ENCODE results near the gene PRDM15.

PRDM15 gene

DNA sequence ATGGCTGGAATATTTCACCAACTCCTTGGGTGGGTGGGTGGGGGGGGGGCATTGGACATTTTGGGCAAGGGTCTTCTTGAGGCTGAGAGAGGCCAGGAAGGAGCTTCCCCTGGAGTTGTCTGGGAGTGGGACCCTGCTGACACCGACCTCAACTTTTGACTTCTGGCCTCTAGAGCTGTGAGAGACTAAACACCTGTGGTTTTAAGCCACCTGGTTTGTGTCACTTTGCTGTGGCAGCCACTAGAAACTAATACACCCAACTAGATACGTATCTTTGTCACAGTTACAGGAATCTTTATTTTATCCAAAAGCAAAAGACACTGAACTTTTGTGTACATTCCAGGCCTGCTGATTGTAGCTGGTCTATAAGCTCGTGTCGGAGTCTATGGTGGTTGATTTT, 102.4 kb downstream of the PRDM15 start:
- no peak for DNase-seq (ENCODE audit: low spot score in 2 of 2)

DNA sequence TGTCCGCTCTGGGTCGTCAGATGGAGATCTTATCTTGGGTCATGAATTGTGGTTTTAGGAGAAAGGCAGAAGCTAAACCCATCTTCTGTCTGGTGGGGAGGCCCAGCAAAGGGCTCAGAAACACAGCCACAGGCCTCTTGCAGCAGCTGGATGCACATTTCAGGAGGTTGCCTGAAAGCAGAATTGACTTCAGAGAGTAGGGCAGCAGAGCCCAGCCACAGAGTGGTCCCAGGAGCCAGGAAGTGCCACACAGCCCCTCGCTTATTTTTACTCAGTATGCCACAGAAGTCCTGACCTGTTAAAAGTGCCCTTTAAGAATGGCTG, 104.0 kb downstream of the PRDM15 start:
- peaks cover 82% of the 10 kb centered on the region for H3K27me3 Mint-ChIP-seq
- no peaks in the 10 kb centered on the region for H3K4me1 Mint-ChIP-seq
- H3K27ac Mint-ChIP-seq (ENCODE audit: low read depth) = no peak overlapping the region
- no peak for DNase-seq (ENCODE audit: low spot score in 2 of 2)
- H3K36me3 Mint-ChIP-seq (ENCODE audit: insufficient read depth) = no peaks in the 10 kb centered on the region
- no peak overlapping the region for H3K4me3 Mint-ChIP-seq
- no peaks in the 10 kb centered on the region for H3K9me3 Mint-ChIP-seq
- no peak for ATAC-seq (replicated peaks; ENCODE audit: extremely low read depth, poor library complexity, severe bottlenecking)

More for the DNA sequence above, 102.4 kb downstream of the PRDM15 start:
- Mint-ChIP-seq H3K36me3 (ENCODE audit: insufficient read depth) (no peaks in the 10 kb centered on the region), H3K9me3 (no peaks in the 10 kb centered on the region), H3K4me3 (no peak overlapping the region), H3K27ac (ENCODE audit: low read depth) (no peak overlapping the region), H3K4me1 (no peaks in the 10 kb centered on the region), H3K27me3 (peaks cover 80% of the 10 kb centered on the region)
- no peak for ATAC-seq (replicated peaks; ENCODE audit: extremely low read depth, poor library complexity, severe bottlenecking)

DNA sequence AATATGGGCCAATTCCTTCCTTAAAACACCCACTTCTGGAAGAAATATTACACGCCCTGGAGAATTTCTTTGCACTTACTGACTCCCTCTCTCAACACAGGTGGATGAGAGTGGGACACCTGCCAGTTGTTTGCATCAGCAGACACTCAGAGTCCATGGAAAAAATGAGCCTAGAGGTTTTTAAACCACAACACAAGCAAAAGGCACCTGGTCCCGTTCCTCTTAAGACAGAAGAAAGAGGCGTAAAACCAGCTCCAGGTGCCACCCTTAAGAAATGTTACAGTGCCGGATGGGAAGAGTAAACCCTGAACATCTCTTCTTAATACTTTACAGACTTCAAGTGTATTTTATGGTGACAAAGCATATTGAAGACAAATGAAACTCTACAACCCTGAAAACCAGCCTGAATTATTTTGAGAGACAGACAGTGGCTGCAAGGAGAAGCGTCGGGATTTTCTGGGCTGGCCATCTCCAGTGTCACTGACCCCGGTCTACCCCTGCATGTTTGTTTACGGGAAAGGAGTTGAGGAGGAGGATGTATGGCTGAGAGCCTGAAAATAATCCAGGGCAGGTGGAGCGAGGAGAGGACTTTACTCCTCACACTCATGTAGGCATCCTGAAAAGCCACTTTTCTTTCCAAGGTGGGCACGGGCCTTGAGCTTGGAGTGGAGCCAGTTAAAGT, 104.5 kb downstream of the PRDM15 start:
- no peak overlapping the region for H3K27ac Mint-ChIP-seq (ENCODE audit: low read depth)
- no peak for DNase-seq (ENCODE audit: low spot score in 2 of 2)
- no peaks in the 10 kb centered on the region for H3K9me3 Mint-ChIP-seq
- no peaks in the 10 kb centered on the region for H3K4me1 Mint-ChIP-seq
- no peaks in the 10 kb centered on the region for H3K36me3 Mint-ChIP-seq (ENCODE audit: insufficient read depth)
- no peak overlapping the region for H3K4me3 Mint-ChIP-seq
- no peak for ATAC-seq (replicated peaks; ENCODE audit: extremely low read depth, poor library complexity, severe bottlenecking)
- H3K27me3 Mint-ChIP-seq = peaks cover 82% of the 10 kb centered on the region

DNA sequence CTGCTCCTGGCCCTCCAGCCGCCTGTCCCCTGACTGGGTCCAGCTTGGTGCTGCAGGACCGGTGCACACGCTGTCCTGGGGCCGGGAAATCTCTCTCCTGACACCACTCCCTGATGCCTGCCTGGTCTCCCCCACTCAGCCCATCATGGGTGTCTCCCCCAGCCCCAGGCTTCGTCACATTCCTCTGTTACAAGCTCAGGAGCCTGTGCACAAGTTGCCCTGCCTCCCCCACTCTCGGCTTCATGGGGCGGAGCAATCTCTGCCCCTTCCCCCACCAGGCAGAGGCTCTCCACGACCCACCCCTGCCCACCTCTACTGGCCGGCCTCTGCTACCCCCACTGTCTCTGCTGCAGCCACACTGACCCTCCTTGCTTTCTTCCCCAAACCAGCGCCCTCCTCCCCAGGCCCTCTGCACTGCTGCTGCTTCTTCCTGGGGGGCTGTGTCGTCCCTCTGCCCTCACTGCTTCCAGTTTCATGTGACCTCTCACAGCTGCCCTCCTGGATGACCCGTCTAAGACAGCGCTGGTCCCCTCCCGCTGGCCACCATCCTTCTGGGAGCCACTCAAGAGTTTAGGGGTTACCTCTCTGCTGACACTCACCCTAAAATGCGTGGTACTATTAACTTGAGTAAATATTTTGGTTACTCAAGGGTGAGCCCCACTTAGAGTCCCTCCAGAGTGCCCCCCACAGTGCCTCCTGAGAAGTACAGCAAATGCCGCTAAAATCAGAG, 106.6 kb downstream of the PRDM15 start:
- Mint-ChIP-seq H3K9me3 (no peaks in the 10 kb centered on the region), H3K4me1 (peaks cover 17% of the 10 kb centered on the region), H3K27ac (ENCODE audit: low read depth) (no peak overlapping the region), H3K36me3 (ENCODE audit: insufficient read depth) (peaks cover 3% of the 10 kb centered on the region), H3K27me3 (peaks cover 84% of the 10 kb centered on the region), H3K4me3 (no peak overlapping the region)
- DNase-seq (ENCODE audit: low spot score in 2 of 2) (no peak), ATAC-seq (replicated peaks; ENCODE audit: extremely low read depth, poor library complexity, severe bottlenecking) (no peak)

DNA sequence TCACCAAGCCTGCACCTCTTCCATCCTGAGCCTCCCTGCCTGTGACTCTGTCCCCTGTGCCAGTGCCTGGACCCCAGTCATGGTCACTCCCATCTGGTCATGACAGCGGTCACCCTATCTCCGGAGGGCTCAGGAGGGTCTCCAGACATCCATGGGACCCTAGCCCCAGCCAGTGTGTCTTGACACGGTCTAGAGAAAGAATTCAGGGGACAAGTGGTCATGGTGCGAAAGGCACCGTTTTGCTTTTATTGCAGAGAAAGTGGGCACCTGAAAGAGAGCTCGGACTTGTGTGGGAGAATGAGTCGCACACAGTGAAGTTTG, 107.6 kb downstream of the PRDM15 start:
- ATAC-seq (replicated peaks; ENCODE audit: extremely low read depth, poor library complexity, severe bottlenecking) = no peak
- Mint-ChIP-seq H3K4me1 (peaks cover 23% of the 10 kb centered on the region), H3K36me3 (ENCODE audit: insufficient read depth) (peaks cover 3% of the 10 kb centered on the region), H3K4me3 (no peak overlapping the region), H3K9me3 (no peaks in the 10 kb centered on the region), H3K27ac (ENCODE audit: low read depth) (no peak overlapping the region), H3K27me3 (peaks cover 92% of the 10 kb centered on the region)
- DNase-seq (ENCODE audit: low spot score in 2 of 2) = no peak

DNA sequence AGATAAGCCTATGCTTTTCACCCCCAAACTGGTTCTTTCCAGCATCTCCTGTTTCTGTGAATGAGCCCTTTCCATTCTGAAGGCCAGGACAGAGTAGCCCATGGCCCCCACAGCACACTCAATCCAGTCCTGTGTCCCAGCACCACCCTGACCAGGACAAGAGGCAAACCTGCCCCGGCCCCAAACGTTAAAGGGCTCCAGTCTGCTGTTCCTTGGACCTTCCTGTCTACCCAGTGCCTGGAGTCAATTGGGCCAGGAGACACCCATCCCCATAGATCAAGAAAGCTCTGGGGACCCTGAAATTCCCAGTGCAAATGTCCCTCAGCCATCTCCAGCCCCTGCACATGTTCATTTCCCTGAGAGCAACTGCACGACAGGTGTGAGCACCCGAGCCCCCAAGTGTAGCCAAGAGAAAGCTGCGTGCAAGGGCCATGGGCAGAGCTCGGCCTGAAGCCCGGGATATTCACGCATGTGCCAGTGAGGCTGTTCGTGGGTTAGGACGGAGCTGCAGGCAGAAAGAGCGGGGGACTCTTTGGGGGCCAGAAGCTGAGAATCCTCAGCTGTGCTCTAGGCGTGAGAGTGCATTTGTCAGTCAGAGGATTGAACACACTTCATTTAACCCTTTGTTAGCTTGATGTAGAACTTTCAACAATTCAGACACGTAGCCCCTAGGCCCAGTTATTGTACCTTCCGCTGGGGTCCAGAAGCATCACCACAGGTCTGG, 108.1 kb downstream of the PRDM15 start:
- H3K4me3 Mint-ChIP-seq = no peak overlapping the region
- no peaks in the 10 kb centered on the region for H3K9me3 Mint-ChIP-seq
- no peak overlapping the region for H3K27ac Mint-ChIP-seq (ENCODE audit: low read depth)
- DNase-seq (ENCODE audit: low spot score in 2 of 2) (no peak), ATAC-seq (replicated peaks; ENCODE audit: extremely low read depth, poor library complexity, severe bottlenecking) (no peak)
- H3K27me3 Mint-ChIP-seq = peaks cover 92% of the 10 kb centered on the region
- H3K36me3 Mint-ChIP-seq (ENCODE audit: insufficient read depth) = peaks cover 3% of the 10 kb centered on the region
- H3K4me1 Mint-ChIP-seq = peaks cover 23% of the 10 kb centered on the region

DNA sequence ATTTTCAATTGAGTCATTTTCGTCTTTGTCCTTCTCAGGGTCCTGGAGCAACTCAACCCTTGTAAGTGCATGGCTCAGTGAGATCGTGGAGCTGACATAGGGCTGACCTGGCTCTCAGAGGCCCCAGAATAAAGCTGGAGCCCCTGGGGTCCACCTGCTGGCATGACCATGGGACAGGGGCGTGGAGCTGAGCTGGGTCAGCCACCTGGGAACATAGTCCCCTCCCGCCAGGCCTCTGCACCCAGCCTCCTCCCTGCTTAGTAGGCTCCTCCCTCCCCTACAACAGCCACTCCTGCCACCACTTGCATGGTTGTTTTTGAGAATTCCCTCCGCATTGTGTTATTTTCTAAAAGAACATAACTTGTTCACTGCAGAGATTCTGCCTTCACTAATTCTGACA, 109.2 kb downstream of the PRDM15 start:
- Mint-ChIP-seq H3K36me3 (ENCODE audit: insufficient read depth) (peaks cover 3% of the 10 kb centered on the region), H3K4me1 (peaks cover 23% of the 10 kb centered on the region), H3K27ac (ENCODE audit: low read depth) (no peak overlapping the region), H3K4me3 (peak overlapping the region; percentile 36), H3K9me3 (no peaks in the 10 kb centered on the region), H3K27me3 (peaks cover 91% of the 10 kb centered on the region)
- no peak for DNase-seq (ENCODE audit: low spot score in 2 of 2)
- ATAC-seq (replicated peaks; ENCODE audit: extremely low read depth, poor library complexity, severe bottlenecking) = no peak

DNA sequence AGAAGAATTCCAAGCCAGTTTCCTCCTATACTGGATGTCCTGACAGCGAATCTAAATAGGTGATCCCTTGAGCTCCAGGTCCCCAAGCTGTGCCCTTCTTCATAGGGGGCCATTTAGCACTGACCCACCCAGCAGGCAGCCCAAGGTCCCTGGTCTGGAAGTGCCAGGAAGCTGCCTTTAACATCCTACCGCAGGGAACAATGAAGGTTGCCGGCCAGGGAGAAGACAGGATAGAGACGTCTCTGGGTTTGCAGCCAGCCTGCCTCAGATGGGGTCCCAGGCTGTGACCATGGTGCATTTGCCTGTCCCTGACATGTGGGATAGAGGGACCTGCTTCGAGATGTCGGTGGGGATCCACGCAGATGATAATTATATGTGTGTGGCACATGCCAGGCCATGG, 109.6 kb downstream of the PRDM15 start:
- H3K4me1 Mint-ChIP-seq = peaks cover 23% of the 10 kb centered on the region
- no peak overlapping the region for H3K4me3 Mint-ChIP-seq
- ATAC-seq (replicated peaks; ENCODE audit: extremely low read depth, poor library complexity, severe bottlenecking) (no peak), DNase-seq (ENCODE audit: low spot score in 2 of 2) (no peak)
- H3K36me3 Mint-ChIP-seq (ENCODE audit: insufficient read depth) = peaks cover 3% of the 10 kb centered on the region
- H3K9me3 Mint-ChIP-seq = no peaks in the 10 kb centered on the region
- peaks cover 91% of the 10 kb centered on the region for H3K27me3 Mint-ChIP-seq
- H3K27ac Mint-ChIP-seq (ENCODE audit: low read depth) = no peak overlapping the region

DNA sequence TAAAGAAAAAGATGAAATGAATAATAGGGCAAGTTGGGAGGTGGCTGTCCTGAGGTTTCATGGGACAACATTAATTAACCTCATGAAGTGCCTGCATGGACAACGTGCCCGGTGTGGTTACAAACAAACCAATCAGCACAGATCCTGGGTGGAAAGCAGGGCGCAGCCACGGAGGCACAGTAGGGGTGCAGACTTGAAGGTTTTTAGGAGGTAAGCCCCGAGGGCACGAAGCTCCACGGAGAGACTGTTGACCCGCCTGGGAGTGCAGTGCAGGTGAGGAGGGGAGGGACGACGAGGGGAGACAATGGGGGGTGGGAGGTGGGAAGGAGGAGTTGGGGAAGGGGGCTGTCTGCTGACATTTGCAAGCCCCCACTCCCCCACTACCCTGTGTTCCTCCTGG, 110.0 kb downstream of the PRDM15 start:
- DNase-seq (ENCODE audit: low spot score in 2 of 2) = no peak
- Mint-ChIP-seq H3K36me3 (ENCODE audit: insufficient read depth) (peaks cover 3% of the 10 kb centered on the region), H3K9me3 (no peaks in the 10 kb centered on the region), H3K4me3 (peak overlapping the region; percentile 81), H3K27me3 (peaks cover 91% of the 10 kb centered on the region), H3K27ac (ENCODE audit: low read depth) (no peak overlapping the region), H3K4me1 (peaks cover 23% of the 10 kb centered on the region)
- ATAC-seq (replicated peaks; ENCODE audit: extremely low read depth, poor library complexity, severe bottlenecking) = peak; percentile 7

DNA sequence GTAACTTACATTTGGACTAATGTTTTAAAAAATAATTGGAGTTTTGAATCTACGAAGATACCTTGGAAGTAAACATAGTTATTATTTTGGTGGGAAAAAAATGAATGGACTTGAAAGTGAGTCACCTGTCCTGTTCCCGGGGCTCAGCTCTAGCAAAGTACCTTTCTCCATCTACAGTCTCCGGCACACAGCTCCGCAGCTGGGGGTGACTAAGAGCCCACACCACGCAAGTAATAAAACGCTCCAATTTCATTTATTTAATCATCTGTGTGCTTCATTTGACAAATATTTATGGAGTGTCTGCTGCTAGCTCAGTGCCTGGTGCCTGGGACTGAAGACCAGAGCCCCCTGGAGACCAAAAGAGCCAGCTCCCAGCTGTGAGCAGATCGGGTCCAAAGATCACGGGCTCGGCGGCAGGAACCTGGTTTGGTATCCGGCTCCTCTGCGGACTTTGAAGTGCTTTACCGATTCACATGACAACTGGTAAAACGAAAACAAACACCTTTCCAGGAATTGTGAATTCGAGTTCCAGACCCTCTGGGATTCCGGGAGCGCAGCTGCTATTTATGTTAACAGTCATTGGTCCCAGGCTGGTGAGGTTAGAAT, 110.6 kb downstream of the PRDM15 start:
- H3K36me3 Mint-ChIP-seq (ENCODE audit: insufficient read depth) = peaks cover 3% of the 10 kb centered on the region
- peaks cover 23% of the 10 kb centered on the region for H3K4me1 Mint-ChIP-seq
- peak; percentile 21 for ATAC-seq (replicated peaks; ENCODE audit: extremely low read depth, poor library complexity, severe bottlenecking)
- H3K27me3 Mint-ChIP-seq = peaks cover 92% of the 10 kb centered on the region
- DNase-seq (ENCODE audit: low spot score in 2 of 2) = no peak
- H3K4me3 Mint-ChIP-seq = peak overlapping the region; percentile 81
- no peak overlapping the region for H3K27ac Mint-ChIP-seq (ENCODE audit: low read depth)
- no peaks in the 10 kb centered on the region for H3K9me3 Mint-ChIP-seq

DNA sequence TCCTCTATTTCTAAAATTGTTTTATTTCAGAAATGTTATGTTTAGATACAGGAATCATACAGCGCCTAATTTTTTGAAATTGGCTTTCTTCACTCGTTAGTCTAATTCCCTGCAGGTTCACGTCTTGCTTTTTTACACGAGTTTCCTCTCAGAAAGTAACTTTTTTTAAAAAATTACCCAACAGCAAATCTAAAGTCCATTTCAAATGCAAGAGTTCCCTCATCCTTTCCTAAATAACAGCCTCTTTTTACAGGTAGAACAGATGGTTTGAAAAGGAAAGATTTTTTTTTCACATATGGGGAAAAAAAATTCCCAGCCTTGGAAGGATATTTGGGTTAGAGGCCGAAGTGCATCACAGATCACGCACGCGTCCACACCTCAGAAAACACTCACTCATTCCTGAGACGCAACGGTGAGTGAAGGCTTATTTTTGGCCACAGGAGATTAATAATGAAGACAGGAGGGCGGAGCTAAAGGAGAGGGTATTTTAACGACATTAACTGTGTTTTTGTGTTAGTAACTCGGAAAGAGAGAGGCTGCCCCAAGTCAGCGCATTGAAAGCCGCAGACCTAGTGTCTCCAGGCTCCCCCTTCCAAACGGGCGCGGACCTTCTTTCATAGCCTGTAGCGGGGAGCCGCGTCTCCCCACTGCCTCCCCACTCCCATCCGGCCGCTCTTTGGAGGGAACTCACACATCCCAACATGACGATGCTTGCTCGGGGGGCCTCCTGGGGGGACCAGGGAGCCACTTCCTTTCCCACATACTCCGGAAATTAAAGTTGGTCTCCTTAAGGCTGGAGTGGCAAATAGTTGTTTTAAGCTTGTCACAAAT, 111.3 kb downstream of the PRDM15 start:
- H3K27me3 Mint-ChIP-seq = peaks cover 92% of the 10 kb centered on the region
- peaks cover 3% of the 10 kb centered on the region for H3K36me3 Mint-ChIP-seq (ENCODE audit: insufficient read depth)
- no peaks in the 10 kb centered on the region for H3K9me3 Mint-ChIP-seq
- ATAC-seq (replicated peaks; ENCODE audit: extremely low read depth, poor library complexity, severe bottlenecking) (peak; percentile 26), DNase-seq (ENCODE audit: low spot score in 2 of 2) (no peak)
- peak overlapping the region; percentile 81 for H3K4me3 Mint-ChIP-seq
- no peak overlapping the region for H3K27ac Mint-ChIP-seq (ENCODE audit: low read depth)
- peaks cover 23% of the 10 kb centered on the region for H3K4me1 Mint-ChIP-seq

All from central memory CD8-positive, alpha-beta T cell (primary cell).